Measurements from ENCODE around the gene NXPH1.

DNA sequence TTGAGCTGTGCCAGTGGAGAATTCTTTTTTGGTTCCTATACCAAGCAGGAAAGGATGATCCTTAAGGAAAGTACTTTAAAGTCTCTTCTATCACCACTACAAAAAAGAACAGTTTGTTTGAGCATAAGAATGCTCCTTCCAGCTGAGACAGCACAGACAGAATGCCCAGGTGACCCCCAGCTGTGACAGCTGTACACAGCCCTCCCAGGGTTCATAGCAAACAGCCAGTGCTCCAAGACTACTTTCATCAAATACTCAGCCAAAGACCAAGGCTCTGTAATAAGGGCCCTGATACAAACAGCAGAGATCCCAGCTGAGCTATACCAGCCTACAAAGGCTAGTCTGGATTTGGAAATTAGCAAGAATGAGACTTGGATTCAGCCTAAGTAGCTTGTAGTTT lies 65.7 kb downstream of the NXPH1 start:
- TF ChIP-seq CTCF (IDR thresholded peaks at IDR 0.05) (no peak), EZH2 (IDR thresholded peaks at IDR 0.05; ENCODE audit: borderline replicate concordance, insufficient read depth, low read depth, low read length, poor library complexity, severe bottlenecking) (no peak)

All from B cell (primary cell).